HG03045 (cell line): ENCODE results near the gene KBTBD7.
A peak's percentile ranks its signal among the peaks of the same experiment; 100 is the strongest.

ENCODE experiments used
- ATAC-seq: cut with Tn5 transposase; IDR thresholded peaks from one replicate; pipeline ENCODE4 v1.9.1; 2021; ENCODE audit warnings: mild to moderate bottlenecking, moderate library complexity; ENCODE audit not compliant: unreplicated experiment

KBTBD7 gene

DNA sequence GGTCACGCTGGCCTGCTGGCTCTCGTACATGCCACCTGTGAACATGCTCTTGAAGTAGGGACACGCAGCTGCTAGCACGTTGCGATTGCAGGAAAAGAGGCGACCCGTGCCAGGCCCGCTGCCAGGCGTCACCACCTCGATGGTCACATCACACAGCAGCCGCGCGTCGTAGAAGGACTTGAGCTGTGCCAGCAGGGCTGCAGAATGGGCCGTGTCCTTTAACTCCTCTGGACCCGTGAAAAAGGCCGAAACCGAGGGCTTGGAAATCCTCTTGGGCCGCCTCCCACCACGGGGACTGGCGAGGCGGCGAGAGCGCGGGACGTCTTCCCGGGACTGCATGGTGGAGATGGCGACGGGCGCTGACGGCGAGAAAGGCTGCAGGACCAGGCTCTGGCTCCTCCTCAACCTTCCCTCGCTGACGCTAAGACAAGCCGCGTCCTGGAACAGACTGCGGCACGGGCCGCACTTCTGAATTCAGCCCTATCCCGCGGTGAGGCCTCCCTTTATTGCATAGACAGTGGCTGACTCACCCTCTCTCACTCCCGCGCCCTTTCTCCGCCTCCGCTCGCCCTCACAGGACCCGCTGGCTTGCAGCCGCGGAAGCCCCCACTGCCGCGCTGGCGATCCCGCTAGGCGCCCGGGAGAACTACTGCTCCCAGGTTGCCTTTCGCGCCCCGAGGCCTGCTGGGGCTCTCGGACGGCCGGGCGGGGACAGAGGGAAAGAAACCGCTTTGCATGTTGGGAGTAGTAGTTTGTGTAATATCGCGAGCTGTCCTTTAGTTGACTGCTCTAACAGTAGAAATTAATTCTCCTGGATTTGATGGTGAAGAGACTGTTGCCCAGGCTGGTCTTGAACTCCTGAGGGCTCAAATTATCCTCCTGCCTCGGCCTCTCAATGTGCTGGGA is at the start of gene KBTBD7:
KBTBD7 (minus strand) TSS at position 651 of the 906 bp plus-strand sequence; CDS start at position 339, 312 bp downstream.
- peak; percentile 98 for ATAC-seq

DNA sequence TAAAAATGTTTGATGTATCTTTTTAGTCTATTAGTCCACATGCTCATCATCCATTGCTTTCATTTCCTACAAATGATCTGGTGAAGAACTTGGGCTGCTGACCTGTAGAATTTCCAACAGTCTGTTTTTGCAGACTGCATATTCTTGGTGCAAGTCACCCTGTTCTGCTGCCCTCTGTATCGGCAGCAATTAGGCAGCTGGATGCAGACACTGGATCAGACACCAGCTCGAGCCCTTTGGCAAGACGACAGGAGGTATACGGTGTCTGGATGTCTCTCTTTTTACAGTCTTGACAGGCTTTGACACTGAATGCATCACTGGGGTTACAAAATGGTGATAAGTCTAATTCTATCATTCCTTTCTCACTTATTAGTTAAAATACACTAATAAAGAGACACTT is 47.3 kb upstream of the KBTBD7 start:
- no peak for ATAC-seq

DNA sequence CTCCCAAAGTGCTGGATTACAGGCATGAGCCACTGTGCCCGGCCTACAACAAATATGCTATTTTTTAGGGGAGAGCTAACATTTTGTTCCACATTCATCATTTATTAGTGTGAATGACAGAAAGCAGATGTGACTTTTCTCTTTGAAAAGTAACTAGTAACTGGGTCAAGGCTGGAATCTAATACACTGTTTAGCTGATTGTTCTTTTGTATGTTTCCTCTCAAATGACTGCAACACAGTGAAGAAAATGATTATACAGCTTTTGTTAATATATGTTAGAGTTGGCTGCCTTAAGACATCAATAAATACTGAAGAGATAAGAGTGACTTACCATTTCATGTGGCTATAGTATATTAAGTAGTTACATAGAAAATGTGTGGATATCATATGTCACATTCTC is 42.0 kb upstream of the KBTBD7 start:
- no peak for ATAC-seq

GRCh38 chr13:41232578-41233480 is 38.5 kb upstream of the KBTBD7 start:
- ATAC-seq: no peak

DNA sequence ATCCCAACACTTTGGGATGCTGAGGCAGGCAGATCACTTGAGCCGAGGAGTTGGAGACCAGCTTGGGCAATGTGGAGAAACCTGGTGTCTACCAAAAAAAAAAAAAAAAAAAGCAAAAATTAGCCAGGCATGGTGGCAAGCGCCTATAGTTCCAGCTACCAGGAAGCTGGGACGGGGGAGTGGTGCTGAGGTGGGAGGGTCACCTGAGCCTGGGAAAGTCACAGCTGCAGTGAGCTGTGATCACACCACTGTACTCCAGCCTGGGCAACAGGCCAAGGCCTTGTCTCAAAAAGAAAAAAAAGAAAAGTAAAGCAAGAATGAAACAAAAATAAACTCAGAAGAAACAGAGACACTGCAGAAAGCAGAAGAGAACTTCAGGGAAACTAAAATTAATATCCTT is 37.4 kb upstream of the KBTBD7 start:
- ATAC-seq: no peak

DNA sequence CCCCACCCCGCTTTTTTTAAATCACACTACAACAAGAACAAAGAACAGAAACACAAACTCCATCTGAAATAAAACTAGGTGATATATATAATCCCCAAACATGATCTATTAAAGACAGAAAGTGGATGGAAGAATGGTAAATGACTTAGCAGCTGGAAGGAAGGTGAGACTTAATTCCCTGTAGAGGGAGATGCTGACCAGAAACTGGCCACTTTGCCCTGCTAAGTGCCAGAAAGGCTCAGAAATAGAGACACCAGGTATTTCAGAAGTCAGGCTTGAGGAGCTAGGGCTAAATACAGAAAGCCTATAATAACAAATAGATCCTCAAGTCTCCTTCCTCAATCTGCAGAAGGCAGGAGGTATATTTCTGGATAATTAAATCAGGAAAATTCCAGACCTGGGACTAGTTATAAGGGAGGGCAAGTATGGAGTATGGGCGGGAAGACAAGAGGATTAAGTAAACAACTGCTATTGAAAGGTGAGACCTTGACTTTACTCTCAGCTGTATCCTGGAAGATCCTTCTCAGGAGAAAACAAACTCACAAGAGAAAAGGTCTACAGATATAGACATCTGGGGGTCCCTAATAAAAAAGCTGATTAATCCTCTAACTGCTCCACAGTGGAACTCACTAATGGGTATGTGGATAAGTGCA is 36.8 kb upstream of the KBTBD7 start:
- ATAC-seq: no peak

DNA sequence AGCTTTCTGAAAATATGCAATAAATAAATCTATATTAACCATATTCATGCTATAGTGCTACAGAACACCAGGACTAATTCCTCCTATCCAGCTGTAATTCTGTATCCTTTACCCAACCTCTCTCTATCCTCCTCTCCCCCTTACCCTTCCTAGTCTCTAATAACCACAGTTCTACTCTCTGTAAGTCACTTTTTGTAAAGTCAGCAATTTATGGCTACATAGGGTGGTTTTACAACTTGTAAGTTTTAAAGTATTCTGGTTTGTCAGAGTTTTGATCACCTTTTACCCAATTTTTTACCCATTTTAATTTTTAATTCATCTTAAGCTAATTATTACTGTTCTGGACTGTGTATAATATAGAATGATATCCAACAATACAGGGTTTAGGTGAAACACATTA is 35.0 kb upstream of the KBTBD7 start:
- no peak for ATAC-seq

DNA sequence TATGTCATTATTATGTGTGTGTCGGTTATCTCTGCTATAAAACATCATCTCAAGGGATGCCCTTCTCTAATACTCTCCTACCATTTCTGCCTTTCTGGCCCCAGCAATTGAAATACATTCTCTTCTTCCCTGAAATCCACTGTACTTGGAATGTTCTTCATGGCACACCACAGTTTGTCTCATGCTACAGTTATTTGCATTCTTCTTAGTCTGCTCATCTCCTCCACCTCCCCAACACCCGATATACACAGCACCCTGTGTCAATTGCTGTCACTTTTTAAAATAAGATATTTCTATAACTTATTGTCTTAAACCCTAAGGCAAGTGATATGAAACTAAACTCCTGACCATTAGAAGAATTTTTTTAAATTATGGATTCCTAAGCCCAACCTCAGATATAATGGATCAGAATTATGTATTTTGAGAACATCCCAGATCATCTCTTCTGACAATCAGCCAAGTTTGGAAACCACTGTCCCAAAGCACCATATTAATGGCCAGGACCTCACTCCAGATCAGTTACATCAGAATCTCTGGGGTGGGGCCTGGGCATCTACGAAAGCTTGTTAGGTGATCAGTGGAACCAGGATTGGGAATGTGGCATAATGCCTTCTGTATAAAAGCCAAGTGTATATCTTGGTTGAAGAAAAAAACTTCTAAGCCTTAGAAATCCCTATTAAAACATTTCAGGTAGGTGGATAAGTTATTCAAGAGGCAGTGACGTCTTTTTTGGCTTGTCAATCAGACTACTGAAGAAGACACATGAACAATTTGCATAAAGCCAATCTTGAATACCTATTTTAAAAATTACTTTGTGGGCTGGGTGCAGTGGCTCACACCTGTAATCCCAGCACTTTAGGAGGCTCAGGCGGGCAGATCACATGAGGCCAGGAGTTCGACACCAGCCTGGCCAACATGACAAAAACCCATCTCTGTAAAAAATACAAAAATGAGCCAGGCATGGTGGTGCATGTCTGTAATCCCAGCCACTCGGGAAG is 30.0 kb upstream of the KBTBD7 start:
- ATAC-seq: no peak

GRCh38 chr13:41222259-41222852 is 28.0 kb upstream of the KBTBD7 start:
- ATAC-seq: peak; percentile 50

DNA sequence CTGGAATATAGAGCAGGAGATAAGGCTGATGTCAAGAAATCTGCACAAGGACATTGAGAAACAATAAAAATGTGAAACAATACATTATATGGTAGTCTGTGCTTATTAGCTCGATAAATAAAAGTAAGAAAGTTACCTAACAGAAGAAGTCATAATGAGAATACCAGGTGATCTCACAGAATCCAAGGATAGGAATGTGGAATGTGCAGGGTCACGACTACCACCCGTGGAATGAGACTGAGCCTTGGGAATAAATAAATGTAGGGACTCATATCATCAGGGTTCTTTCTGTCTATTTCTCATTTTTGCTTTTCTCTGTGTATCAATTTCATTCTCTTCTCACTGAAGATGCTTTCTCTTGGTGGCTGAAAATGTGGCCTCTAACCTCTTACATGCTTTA is 26.0 kb upstream of the KBTBD7 start:
- no peak for ATAC-seq

DNA sequence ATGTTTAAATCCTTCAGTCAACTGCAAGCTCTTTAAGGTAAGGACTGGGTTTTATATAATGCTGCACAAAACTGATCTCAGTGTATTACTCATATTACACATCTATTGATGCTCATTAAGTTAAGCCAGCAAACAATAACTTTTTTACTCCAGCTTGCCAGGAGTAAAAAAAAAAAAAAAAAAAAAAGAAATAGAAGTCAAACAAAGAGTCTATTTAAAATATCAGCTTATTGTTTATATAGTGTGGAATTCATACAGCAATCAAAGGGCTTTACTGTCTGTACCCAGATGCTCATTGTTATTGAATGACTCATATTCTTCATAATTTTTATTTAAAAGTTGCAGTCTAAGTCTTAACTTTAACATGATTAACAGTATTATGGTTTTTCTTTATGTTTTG is 21.8 kb upstream of the KBTBD7 start:
- ATAC-seq: no peak

GRCh38 chr13:41213919-41214318 is 19.6 kb upstream of the KBTBD7 start:
- no peak for ATAC-seq

DNA sequence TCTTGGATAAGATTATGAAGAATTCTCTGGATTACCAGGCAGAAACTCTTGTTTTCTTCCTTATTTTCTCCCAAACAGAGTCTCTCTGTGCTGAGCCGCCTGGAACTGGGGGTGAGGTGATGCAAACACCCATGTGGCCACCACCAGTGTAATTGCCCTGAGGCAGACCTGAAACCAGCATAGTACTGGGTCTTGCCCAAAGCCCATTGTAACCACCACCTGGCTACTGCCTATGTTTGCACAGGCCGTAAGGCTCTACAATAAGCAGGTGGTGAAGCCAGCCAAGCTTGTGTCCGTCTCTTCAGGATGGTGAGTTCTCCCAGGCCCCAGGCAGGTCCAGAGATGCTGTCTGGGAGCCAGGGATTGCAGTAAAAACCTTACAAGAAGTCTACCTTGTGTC is 18.9 kb upstream of the KBTBD7 start:
- ATAC-seq: no peak

GRCh38 chr13:41212881-41213280 is 18.5 kb upstream of the KBTBD7 start:
- ATAC-seq: no peak

GRCh38 chr13:41211062-41211461 is 16.7 kb upstream of the KBTBD7 start:
- no peak for ATAC-seq

- ATAC-seq: no peak
These were observed 12.1 kb upstream of the KBTBD7 start for GRCh38 chr13:41206467-41206866.

- ATAC-seq: no peak
These were observed 9.4 kb upstream of the KBTBD7 start for GRCh38 chr13:41203810-41204209.

DNA sequence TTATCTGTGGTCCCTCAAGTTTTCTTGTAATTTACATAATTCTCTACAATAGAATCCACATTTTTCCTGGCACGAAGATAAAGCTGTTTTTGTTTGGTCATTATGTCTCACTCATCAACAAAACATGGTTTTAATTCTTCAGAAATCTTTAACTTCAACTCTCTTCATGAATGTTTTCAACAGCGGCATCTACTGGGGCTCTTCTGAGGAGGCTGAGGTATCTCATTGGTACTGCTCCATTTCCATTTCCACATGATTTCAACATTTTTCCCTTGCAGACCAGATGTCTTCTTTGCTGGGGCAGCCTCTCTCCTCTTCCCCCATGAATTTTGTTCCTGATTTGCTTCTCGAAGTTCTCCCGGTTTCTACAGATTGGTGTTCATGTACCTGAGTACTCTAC is 5.8 kb upstream of the KBTBD7 start:
- no peak for ATAC-seq

DNA sequence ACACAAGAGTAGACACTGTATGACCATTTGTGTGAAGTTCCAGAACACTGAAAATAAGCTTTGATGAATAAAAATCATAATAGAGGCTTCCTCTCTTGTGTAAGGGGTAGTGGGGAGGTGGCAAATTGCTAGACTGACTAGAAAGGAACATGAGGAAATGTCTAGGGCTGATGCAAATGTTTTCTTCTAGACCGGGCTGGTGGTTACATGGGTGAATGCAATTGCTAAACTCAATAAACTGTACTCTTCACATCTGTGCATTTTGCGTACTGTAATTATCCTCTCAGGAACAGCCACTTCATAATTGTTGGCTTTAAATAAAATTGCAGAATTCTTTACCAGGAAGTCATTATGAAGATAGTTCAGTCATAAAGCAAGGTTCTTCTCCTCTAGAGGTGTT is 5.2 kb upstream of the KBTBD7 start:
- ATAC-seq: peak; percentile 68

GRCh38 chr13:41199079-41199478 is 4.7 kb upstream of the KBTBD7 start:
- no peak for ATAC-seq
